B cell (primary cell): ENCODE results near the gene ARHGAP45.

Experiments
- CTCF ChIP-seq: fragments of 200-600 bp; IDR thresholded peaks from one replicate; pipeline ENCODE4 v1.8.0; 2022; ENCODE audit warnings: antibody characterized with exemption, mild to moderate bottlenecking
- EZH2 ChIP-seq: IDR thresholded peaks from 2 replicates; pipeline ENCODE4 v1.6.1; 2012; ENCODE audit warnings: borderline replicate concordance, low read depth, mild to moderate bottlenecking, moderate library complexity, low read length; ENCODE audit not compliant: insufficient read depth, poor library complexity, severe bottlenecking

DNA sequence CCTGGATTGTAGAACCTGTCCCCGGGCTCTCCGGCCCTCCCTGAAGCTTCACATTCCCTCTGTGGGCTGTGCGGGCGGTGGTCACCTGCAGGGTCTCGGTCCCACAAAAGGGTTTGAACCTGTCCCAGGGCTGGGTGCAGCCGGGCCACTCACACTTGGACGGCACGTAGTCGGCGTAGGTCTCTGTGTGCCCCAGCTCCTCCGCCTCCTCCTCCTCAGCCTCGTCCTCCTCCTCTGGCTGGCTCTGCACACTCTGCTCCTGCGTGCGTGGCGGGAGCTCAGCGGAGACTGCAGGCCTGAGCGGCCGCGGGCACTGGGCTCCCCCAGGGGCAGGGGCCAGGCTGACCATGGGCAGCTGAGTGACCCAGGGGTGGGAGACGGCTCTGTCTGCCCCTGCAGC is 56.4 kb downstream of the ARHGAP45 start:
- TF ChIP-seq CTCF: no peak
- no peak for TF ChIP-seq EZH2
